Measurements from ENCODE around the gene HAS3.

The HAS3 gene

GRCh38 chr16:69157196-69157595 lies 51.7 kb downstream of the HAS3 start:
- DNase-seq, result no peak

- no peak for DNase-seq
These were observed 54.7 kb downstream of the HAS3 start for GRCh38 chr16:69160192-69160591.

GRCh38 chr16:69165584-69165983 lies 60.1 kb downstream of the HAS3 start:
- DNase-seq, result no peak

GRCh38 chr16:69166221-69166833 lies 60.9 kb downstream of the HAS3 start:
- DNase-seq, result no peak

- no peak for DNase-seq
These were observed 61.8 kb downstream of the HAS3 start for GRCh38 chr16:69166946-69167930.
